ENCODE data around the gene ADGRV1.

- TF ChIP-seq, protein P1, sequence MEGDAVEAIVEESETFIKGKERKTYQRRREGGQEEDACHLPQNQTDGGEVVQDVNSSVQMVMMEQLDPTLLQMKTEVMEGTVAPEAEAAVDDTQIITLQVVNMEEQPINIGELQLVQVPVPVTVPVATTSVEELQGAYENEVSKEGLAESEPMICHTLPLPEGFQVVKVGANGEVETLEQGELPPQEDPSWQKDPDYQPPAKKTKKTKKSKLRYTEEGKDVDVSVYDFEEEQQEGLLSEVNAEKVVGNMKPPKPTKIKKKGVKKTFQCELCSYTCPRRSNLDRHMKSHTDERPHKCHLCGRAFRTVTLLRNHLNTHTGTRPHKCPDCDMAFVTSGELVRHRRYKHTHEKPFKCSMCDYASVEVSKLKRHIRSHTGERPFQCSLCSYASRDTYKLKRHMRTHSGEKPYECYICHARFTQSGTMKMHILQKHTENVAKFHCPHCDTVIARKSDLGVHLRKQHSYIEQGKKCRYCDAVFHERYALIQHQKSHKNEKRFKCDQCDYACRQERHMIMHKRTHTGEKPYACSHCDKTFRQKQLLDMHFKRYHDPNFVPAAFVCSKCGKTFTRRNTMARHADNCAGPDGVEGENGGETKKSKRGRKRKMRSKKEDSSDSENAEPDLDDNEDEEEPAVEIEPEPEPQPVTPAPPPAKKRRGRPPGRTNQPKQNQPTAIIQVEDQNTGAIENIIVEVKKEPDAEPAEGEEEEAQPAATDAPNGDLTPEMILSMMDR (conservative IDR thresholded peaks at IDR 0.05; ENCODE audit: low read depth, low read length): no peak
- TF ChIP-seq EZH2 (IDR thresholded peaks at IDR 0.05; ENCODE audit: borderline replicate concordance, low read depth, low read length, poor library complexity, severe bottlenecking): no peak
These were observed 265.8 kb downstream of the ADGRV1 start for GRCh38 chr5:90824436-90824835.

Measured in A673 (cell line).